Mesenchymal stem cell (in vitro differentiated cells and primary cell): ENCODE results near the gene OTUD4.

Experiments
- DNase-seq: peaks from one replicate; pipeline ENCODE4 v3.0.0-alpha.2; 2013
- H2AFZ ChIP-seq: one replicate; pipeline ENCODE4 v1.6.1; 2013; ENCODE audit warnings: low read depth, mild to moderate bottlenecking, control low read depth, inconsistent platforms, low read length, moderate library complexity
- H2AK5ac ChIP-seq: 2 replicates; pipeline ENCODE4 v1.6.1; 2013; ENCODE audit warnings: low read length, moderate library complexity, mild to moderate bottlenecking, inconsistent platforms; ENCODE audit not compliant: severe bottlenecking
- H2BK120ac ChIP-seq: one replicate; pipeline ENCODE4 v1.6.1; 2013; ENCODE audit warnings: low read depth, mild to moderate bottlenecking, inconsistent platforms, low read length, moderate library complexity
- H2BK12ac ChIP-seq, 2 experiments: one replicate each; pipeline ENCODE4 v1.6.1; 2013; ENCODE audit warnings: inconsistent platforms in 2 of 2, low read length in 2 of 2, mild to moderate bottlenecking in 2 of 2, moderate library complexity in 2 of 2, control low read depth in 1 of 2
- H2BK15ac ChIP-seq: one replicate; pipeline ENCODE4 v1.6.1; 2013; ENCODE audit warnings: mild to moderate bottlenecking, low read depth, inconsistent platforms; ENCODE audit not compliant: poor library complexity, severe bottlenecking
- H2BK5ac ChIP-seq: 2 replicates; pipeline ENCODE4 v1.6.1; 2013; ENCODE audit warnings: low read depth, mild to moderate bottlenecking, low read length, control low read depth, inconsistent platforms; ENCODE audit not compliant: poor library complexity, severe bottlenecking
- H3K14ac ChIP-seq, 2 experiments: one replicate each; pipeline ENCODE4 v1.6.1; 2013; ENCODE audit warnings: inconsistent platforms in 2 of 2, low read length in 2 of 2, control low read depth in 1 of 2, mild to moderate bottlenecking in 1 of 2, moderate library complexity in 1 of 2
- H3K18ac ChIP-seq, 2 experiments: one replicate each; pipeline ENCODE4 v1.6.1; 2013; ENCODE audit warnings: inconsistent platforms in 2 of 2, low read length in 2 of 2, control low read depth in 1 of 2, low read depth in 1 of 2, mild to moderate bottlenecking in 1 of 2
- H3K23ac ChIP-seq, 2 experiments: one replicate each; pipeline ENCODE4 v1.6.1; 2013; ENCODE audit warnings: inconsistent platforms in 2 of 2, low read length in 2 of 2, mild to moderate bottlenecking in 2 of 2, moderate library complexity in 2 of 2, control low read depth in 1 of 2
- H3K27ac ChIP-seq: 2 replicates; pipeline ENCODE4 v1.5.1; 2013; ENCODE audit warnings: mild to moderate bottlenecking, moderate library complexity, low read length, control low read depth, inconsistent platforms; ENCODE audit not compliant: poor library complexity, severe bottlenecking
- H3K27me3 ChIP-seq, 2 experiments: 2 replicates each; pipeline versions ENCODE4 v1.6.1 to v1.7.0; 2013; ENCODE audit warnings: low read length in 2 of 2, mild to moderate bottlenecking in 2 of 2, moderate library complexity in 2 of 2, control low read depth in 1 of 2, inconsistent platforms in 1 of 2; ENCODE audit not compliant: control insufficient read depth in 1 of 2, insufficient read depth in 1 of 2
- H3K36me3 ChIP-seq, 2 experiments: 2 replicates each; pipeline versions ENCODE4 v1.6.1 to v1.7.0; 2013; ENCODE audit warnings: low read length in 2 of 2, control low read depth in 1 of 2, inconsistent platforms in 1 of 2, low read depth in 1 of 2, mild to moderate bottlenecking in 1 of 2; ENCODE audit not compliant: insufficient read depth in 2 of 2, control insufficient read depth in 1 of 2
- H3K4ac ChIP-seq, 2 experiments: one replicate each; pipeline ENCODE4 v1.6.1; 2013; ENCODE audit warnings: inconsistent platforms in 2 of 2, low read length in 2 of 2, mild to moderate bottlenecking in 2 of 2, moderate library complexity in 2 of 2, control low read depth in 1 of 2, low read depth in 1 of 2
- H3K4me1 ChIP-seq: 2 replicates; pipeline ENCODE4 v1.6.1; 2013; ENCODE audit warnings: low read depth, low read length, control low read depth; ENCODE audit not compliant: control insufficient read depth, insufficient read depth
- H3K4me2 ChIP-seq: 2 replicates; pipeline ENCODE4 v1.6.1; 2013; ENCODE audit warnings: low read length, mild to moderate bottlenecking, inconsistent platforms; ENCODE audit not compliant: poor library complexity, severe bottlenecking
- H3K4me3 ChIP-seq, 2 experiments: 2 replicates each; pipeline versions ENCODE4 v1.5.1 to v1.7.0; 2013; ENCODE audit warnings: low read length in 2 of 2, mild to moderate bottlenecking in 2 of 2, control low read depth in 1 of 2, low read depth in 1 of 2; ENCODE audit not compliant: insufficient read depth in 1 of 2
- H3K79me1 ChIP-seq: replicated peaks from 2 replicates; pipeline ENCODE4 v1.6.1; 2013; ENCODE audit warnings: mild to moderate bottlenecking, control low read depth, low read length, inconsistent platforms; ENCODE audit not compliant: poor library complexity, severe bottlenecking
- H3K9ac ChIP-seq: 2 replicates; pipeline ENCODE4 v1.7.0; 2013; ENCODE audit warnings: mild to moderate bottlenecking, low read length, moderate library complexity
- H3K9me3 ChIP-seq: 2 replicates; pipeline ENCODE4 v1.7.0; 2013; ENCODE audit warnings: mild to moderate bottlenecking, low read length; ENCODE audit not compliant: control insufficient read depth
- H4K8ac ChIP-seq: one replicate; pipeline ENCODE4 v1.6.1; 2013; ENCODE audit warnings: inconsistent platforms, mild to moderate bottlenecking, low read length, moderate library complexity
- H4K91ac ChIP-seq: one replicate; pipeline ENCODE4 v1.6.1; 2013; ENCODE audit warnings: mild to moderate bottlenecking, low read length, inconsistent platforms
- WGBS: methylation state at CpG from one replicate; pipeline ENCODE4 v1.1.7; 2013; ENCODE audit warnings: mixed read lengths; 5-methylcytosine and 5-hydroxymethylcytosine counted together

Gene OTUD4

DNA sequence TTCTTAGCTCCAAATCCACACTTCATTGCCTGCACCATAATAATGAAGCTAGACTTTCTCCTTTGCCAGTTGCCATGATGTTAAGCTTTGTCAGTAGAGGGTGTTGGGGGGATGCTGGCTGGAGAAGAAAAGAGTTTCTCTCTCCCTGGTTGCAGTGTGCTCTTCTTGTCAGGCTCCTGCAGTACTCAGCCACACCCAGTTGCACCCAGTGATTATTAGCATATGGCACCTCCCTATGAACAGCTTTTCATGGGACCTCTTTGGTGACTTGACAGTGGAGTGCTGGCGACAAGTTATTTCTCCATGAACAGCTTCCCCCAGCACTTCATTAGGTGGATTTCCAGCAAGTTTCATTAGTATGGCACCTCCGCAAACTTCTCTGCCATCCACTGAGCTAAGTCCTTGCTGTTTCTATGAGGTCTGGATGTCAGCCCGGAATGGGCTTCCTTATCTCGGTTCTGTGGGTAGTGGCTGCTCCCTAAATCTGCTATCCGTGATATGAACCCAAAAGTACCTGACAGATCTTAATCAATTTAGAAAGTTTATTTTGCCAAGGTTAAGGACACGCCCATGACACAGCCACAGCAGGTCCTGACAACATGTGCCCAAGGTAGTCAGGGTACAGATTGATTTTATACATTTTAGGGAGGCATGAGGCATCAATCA lies 18.8 kb upstream of the OTUD4 start:
- Histone ChIP-seq H2BK15ac (no peak overlapping the region), H3K27me3 (no peaks in the 10 kb centered on the region), H3K14ac (no peak overlapping the region), H3K18ac (no peak overlapping the region), H2AK5ac (no peak overlapping the region), H3K79me1 (no peaks in the 10 kb centered on the region), H3K27ac (no peak overlapping the region), H4K8ac (no peak overlapping the region), H3K4me3 (no peak overlapping the region), H3K4me2 (no peak overlapping the region), H3K9ac (no peak overlapping the region), H3K9me3 (no peaks in the 10 kb centered on the region), H2BK5ac (no peak overlapping the region), H3K23ac (no peak overlapping the region), H4K91ac (no peak overlapping the region), H2AFZ (no peak overlapping the region), H3K4me1 (no peaks in the 10 kb centered on the region), H2BK120ac (no peak overlapping the region), H3K36me3 (no peaks in the 10 kb centered on the region), H3K4ac (no peak overlapping the region), H2BK12ac (no peak overlapping the region)
- no peak for DNase-seq
- 95% methylated on average over 6 of the region's 6 CpGs for whole genome bisulfite sequencing

GRCh38 chr4:145196747-145197146 lies 16.4 kb upstream of the OTUD4 start:
- no peak overlapping the region for H3K9ac ChIP-seq
- H2AK5ac ChIP-seq: no peak overlapping the region
- no peak overlapping the region for H4K8ac ChIP-seq
- H3K4me3 ChIP-seq: no peak overlapping the region
- no peak overlapping the region for H3K27ac ChIP-seq
- no peak overlapping the region for H3K4ac ChIP-seq
- H3K23ac ChIP-seq: no peak overlapping the region
- no peaks in the 10 kb centered on the region for H3K79me1 ChIP-seq
- no peak overlapping the region for H3K4me2 ChIP-seq
- H3K36me3 ChIP-seq: no peaks in the 10 kb centered on the region
- H2BK15ac ChIP-seq: no peak overlapping the region
- no peak overlapping the region for H3K14ac ChIP-seq
- H2BK12ac ChIP-seq: no peak overlapping the region
- no peak overlapping the region for H2AFZ ChIP-seq
- H3K18ac ChIP-seq: no peak overlapping the region
- no peaks in the 10 kb centered on the region for H3K9me3 ChIP-seq
- H3K27me3 ChIP-seq: no peaks in the 10 kb centered on the region
- no peak overlapping the region for H2BK5ac ChIP-seq
- 94% methylated on average over 1 of the region's 3 CpGs for WGBS
- DNase-seq: no peak
- H4K91ac ChIP-seq: no peak overlapping the region
- H2BK120ac ChIP-seq: no peak overlapping the region
- H3K4me1 ChIP-seq: no peaks in the 10 kb centered on the region

GRCh38 chr4:145195167-145195952 lies 15.0 kb upstream of the OTUD4 start:
- H3K4me1 ChIP-seq: no peaks in the 10 kb centered on the region
- no peak overlapping the region for H2BK120ac ChIP-seq
- H3K18ac ChIP-seq: no peak overlapping the region
- H3K23ac ChIP-seq: no peak overlapping the region
- H3K36me3 ChIP-seq: no peaks in the 10 kb centered on the region
- H2BK5ac ChIP-seq: no peak overlapping the region
- H3K9me3 ChIP-seq: no peaks in the 10 kb centered on the region
- no peaks in the 10 kb centered on the region for H3K79me1 ChIP-seq
- H4K8ac ChIP-seq: no peak overlapping the region
- no peak overlapping the region for H3K27ac ChIP-seq
- H2BK12ac ChIP-seq: no peak overlapping the region
- H3K27me3 ChIP-seq: no peaks in the 10 kb centered on the region
- no peak overlapping the region for H3K4me3 ChIP-seq
- no peak overlapping the region for H3K14ac ChIP-seq
- H3K4me2 ChIP-seq: no peak overlapping the region
- no peak overlapping the region for H4K91ac ChIP-seq
- H2AFZ ChIP-seq: no peak overlapping the region
- no peak overlapping the region for H2BK15ac ChIP-seq
- no peak overlapping the region for H3K4ac ChIP-seq
- no peak overlapping the region for H3K9ac ChIP-seq
- DNase-seq: no peak
- no peak overlapping the region for H2AK5ac ChIP-seq
- 76% methylated on average over 2 of the region's 3 CpGs for WGBS

DNA sequence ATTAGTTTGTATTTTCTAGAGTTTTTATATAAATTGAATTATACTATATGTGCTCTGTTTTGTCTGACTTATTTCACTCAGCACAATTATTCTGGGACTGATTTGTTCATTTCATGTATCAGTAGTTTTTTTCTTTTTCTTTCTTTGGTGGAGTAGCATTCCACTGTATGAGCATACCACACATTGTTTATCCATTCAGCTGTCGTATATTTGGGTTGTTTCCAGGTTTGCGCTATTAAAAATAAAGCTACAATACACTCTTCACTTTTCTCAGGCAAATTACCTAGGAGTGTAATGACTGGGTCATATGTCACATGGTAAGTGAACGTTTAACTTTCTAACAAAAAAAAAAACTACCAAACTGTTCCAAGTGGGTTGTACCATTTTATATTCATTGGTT lies 9.6 kb upstream of the OTUD4 start:
- no peaks in the 10 kb centered on the region for H3K4me1 ChIP-seq
- H2BK5ac ChIP-seq: no peak overlapping the region
- H4K91ac ChIP-seq: no peak overlapping the region
- no peak overlapping the region for H3K4ac ChIP-seq
- H3K79me1 ChIP-seq: no peaks in the 10 kb centered on the region
- no peaks in the 10 kb centered on the region for H3K9me3 ChIP-seq
- H3K27me3 ChIP-seq: no peaks in the 10 kb centered on the region
- H2AK5ac ChIP-seq: no peak overlapping the region
- 100% methylated on average over 1 of the region's 3 CpGs for WGBS
- H4K8ac ChIP-seq: no peak overlapping the region
- no peak overlapping the region for H3K27ac ChIP-seq
- H3K4me3 ChIP-seq: no peak overlapping the region
- H2BK15ac ChIP-seq: no peak overlapping the region
- H3K14ac ChIP-seq: no peak overlapping the region
- no peak overlapping the region for H2BK12ac ChIP-seq
- H2AFZ ChIP-seq: no peak overlapping the region
- no peak overlapping the region for H3K4me2 ChIP-seq
- no peak overlapping the region for H3K9ac ChIP-seq
- H2BK120ac ChIP-seq: no peak overlapping the region
- no peak overlapping the region for H3K23ac ChIP-seq
- H3K18ac ChIP-seq: no peak overlapping the region
- no peak for DNase-seq
- no peaks in the 10 kb centered on the region for H3K36me3 ChIP-seq
